Measurements from ENCODE around the gene SMKR1. TPM values are rescaled to one million over a fixed set of nuclear protein-coding genes. Genes with fewer than 3 reads are reported as not detected.
A peak's percentile ranks its signal among the peaks of the same experiment; 100 is the strongest.

Gene SMKR1
- total RNA-seq, 1 donor = 0.72 TPM

GRCh38 chr7:129525225-129525862, 23.0 kb downstream of the SMKR1 start:
- Histone ChIP-seq H4K20me1 (ENCODE audit: insufficient read depth, low read length) (no peaks in the 10 kb centered on the region), H3K9me3 (ENCODE audit: low read depth, low read length) (no peaks in the 10 kb centered on the region), H3K27me3 (ENCODE audit: insufficient read depth, low read length) (peaks cover 11% of the 10 kb centered on the region), H3K4me1 (ENCODE audit: insufficient read depth, low read length) (peaks cover 2% of the 10 kb centered on the region), H2AFZ (ENCODE audit: low read length) (no peak overlapping the region), H3K36me3 (ENCODE audit: insufficient read depth, low read length) (no peaks in the 10 kb centered on the region), H3K4me2 (ENCODE audit: insufficient read depth, low read length) (no peak overlapping the region), H3K27ac (ENCODE audit: low read depth, low read length) (no peak overlapping the region), H3K4me3 (ENCODE audit: insufficient read depth, low read length) (no peak overlapping the region), H3K79me2 (ENCODE audit: insufficient read depth, low read length) (no peaks in the 10 kb centered on the region)
- TF ChIP-seq CTCF (IDR thresholded peaks at IDR 0.05; ENCODE audit: extremely low read depth, low read depth, low read length) = no peak
- peak; percentile 32 for DNase-seq (ENCODE audit: insufficient read length, low spot score, missing footprints)

DNA sequence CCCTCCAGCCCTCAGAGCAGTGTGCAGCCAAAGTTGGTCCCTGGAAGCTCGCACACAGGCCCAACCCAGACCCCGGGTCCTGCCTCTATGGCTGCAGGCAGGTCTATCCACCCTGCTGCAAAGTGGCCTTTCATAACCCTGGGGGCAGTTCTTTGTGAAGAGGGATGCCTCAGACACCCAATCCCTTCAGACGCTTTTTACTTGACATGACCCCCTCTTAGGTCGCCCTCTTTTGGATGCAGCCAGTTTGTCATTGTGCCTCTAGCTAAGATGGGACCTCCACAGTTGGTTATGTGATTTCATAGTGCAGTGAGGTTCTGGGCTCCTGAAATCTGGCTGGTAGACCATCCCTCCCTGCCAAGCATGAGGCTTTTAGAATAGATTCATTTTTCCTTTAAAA, 27.3 kb downstream of the SMKR1 start:
- Histone ChIP-seq H2AFZ (ENCODE audit: low read length) (no peak overlapping the region), H4K20me1 (ENCODE audit: insufficient read depth, low read length) (no peaks in the 10 kb centered on the region)
- peak; percentile 63 for DNase-seq (ENCODE audit: insufficient read length, low spot score, missing footprints)

GRCh38 chr7:129530795-129531391, 28.6 kb downstream of the SMKR1 start:
- Histone ChIP-seq H3K9me3 (ENCODE audit: low read depth, low read length) (no peaks in the 10 kb centered on the region), H3K27ac (ENCODE audit: low read depth, low read length) (no peak overlapping the region), H3K36me3 (ENCODE audit: insufficient read depth, low read length) (no peaks in the 10 kb centered on the region), H3K4me1 (ENCODE audit: insufficient read depth, low read length) (no peaks in the 10 kb centered on the region), H3K4me2 (ENCODE audit: insufficient read depth, low read length) (peak overlapping the region; percentile 36), H3K27me3 (ENCODE audit: insufficient read depth, low read length) (no peaks in the 10 kb centered on the region), H4K20me1 (ENCODE audit: insufficient read depth, low read length) (no peaks in the 10 kb centered on the region), H3K4me3 (ENCODE audit: insufficient read depth, low read length) (no peak overlapping the region), H3K79me2 (ENCODE audit: insufficient read depth, low read length) (no peaks in the 10 kb centered on the region), H2AFZ (ENCODE audit: low read length) (no peak overlapping the region)
- TF ChIP-seq CTCF (IDR thresholded peaks at IDR 0.05; ENCODE audit: extremely low read depth, low read depth, low read length) = no peak
- DNase-seq (ENCODE audit: insufficient read length, low spot score, missing footprints) = no peak

More for the DNA sequence above, 27.3 kb downstream of the SMKR1 start:
- Histone ChIP-seq H3K27ac (ENCODE audit: low read depth, low read length) (no peak overlapping the region), H3K79me2 (ENCODE audit: insufficient read depth, low read length) (no peaks in the 10 kb centered on the region), H3K27me3 (ENCODE audit: insufficient read depth, low read length) (no peaks in the 10 kb centered on the region), H3K36me3 (ENCODE audit: insufficient read depth, low read length) (no peaks in the 10 kb centered on the region), H3K4me2 (ENCODE audit: insufficient read depth, low read length) (no peak overlapping the region), H3K4me3 (ENCODE audit: insufficient read depth, low read length) (no peak overlapping the region), H3K4me1 (ENCODE audit: insufficient read depth, low read length) (no peaks in the 10 kb centered on the region), H3K9me3 (ENCODE audit: low read depth, low read length) (no peaks in the 10 kb centered on the region)
- TF ChIP-seq CTCF (IDR thresholded peaks at IDR 0.05; ENCODE audit: extremely low read depth, low read depth, low read length) = no peak

DNA sequence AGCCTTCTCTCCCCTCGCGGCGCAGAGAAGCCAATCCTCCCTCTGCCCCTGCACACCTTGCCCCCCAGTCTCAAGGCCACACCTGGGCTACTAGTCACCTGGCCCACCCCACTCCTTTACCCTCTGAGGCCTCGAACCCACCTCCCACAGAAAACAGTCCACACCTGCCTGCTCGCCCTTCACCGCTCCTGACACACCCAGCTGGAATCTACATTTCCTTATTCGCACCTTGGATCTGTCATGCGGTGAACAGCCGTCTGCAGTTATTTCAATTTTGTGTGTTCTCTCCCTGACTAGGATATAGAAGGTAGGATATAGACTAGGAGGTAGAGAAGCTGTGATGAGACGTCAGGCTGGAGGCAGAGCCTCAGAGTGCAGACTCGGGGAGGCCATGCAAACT, 29.4 kb downstream of the SMKR1 start:
- no peaks in the 10 kb centered on the region for H3K36me3 ChIP-seq (ENCODE audit: insufficient read depth, low read length)
- no peak overlapping the region for H2AFZ ChIP-seq (ENCODE audit: low read length)
- H3K27ac ChIP-seq (ENCODE audit: low read depth, low read length) = no peak overlapping the region
- DNase-seq (ENCODE audit: insufficient read length, low spot score, missing footprints) = no peak
- H3K4me2 ChIP-seq (ENCODE audit: insufficient read depth, low read length) = no peak overlapping the region
- H3K9me3 ChIP-seq (ENCODE audit: low read depth, low read length) = no peaks in the 10 kb centered on the region
- H3K4me1 ChIP-seq (ENCODE audit: insufficient read depth, low read length) = no peaks in the 10 kb centered on the region
- no peaks in the 10 kb centered on the region for H3K27me3 ChIP-seq (ENCODE audit: insufficient read depth, low read length)
- H3K79me2 ChIP-seq (ENCODE audit: insufficient read depth, low read length) = no peaks in the 10 kb centered on the region
- TF ChIP-seq CTCF (IDR thresholded peaks at IDR 0.05; ENCODE audit: extremely low read depth, low read depth, low read length) = no peak
- no peak overlapping the region for H3K4me3 ChIP-seq (ENCODE audit: insufficient read depth, low read length)
- H4K20me1 ChIP-seq (ENCODE audit: insufficient read depth, low read length) = no peaks in the 10 kb centered on the region
